Measurements from ENCODE around the gene KRTAP10-2. TPM values are rescaled to one million over a fixed set of nuclear protein-coding genes. Genes with fewer than 3 reads are reported as not detected.
"Not testable (repeated sequence)": the region's sequence is repeated elsewhere in the genome, so short reads cannot be mapped to it uniquely, and the experiment has no call there.

The KRTAP10-2 gene
- total RNA-seq, 1 experiment from 2014 or later = not detected

DNA sequence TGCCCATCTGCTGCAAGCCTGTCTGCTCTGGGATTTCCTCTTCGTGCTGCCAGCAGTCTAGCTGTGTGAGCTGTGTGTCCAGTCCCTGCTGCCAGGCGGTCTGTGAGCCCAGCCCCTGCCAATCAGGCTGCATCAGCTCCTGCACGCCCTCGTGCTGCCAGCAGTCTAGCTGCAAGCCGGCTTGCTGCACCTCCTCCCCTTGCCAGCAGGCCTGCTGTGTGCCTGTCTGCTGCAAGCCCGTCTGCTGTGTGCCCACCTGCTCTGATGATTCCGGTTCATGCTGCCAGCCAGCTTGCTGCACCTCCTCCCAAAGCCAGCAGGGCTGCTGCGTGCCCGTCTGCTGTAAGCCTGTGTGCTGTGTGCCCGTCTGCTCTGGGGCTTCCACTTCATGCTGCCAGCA, 49.8 kb upstream of the KRTAP10-2 start:
- H3K9me2 ChIP-seq (ENCODE audit: insufficient read depth); intact Hi-C loops (cut with micrococcal nuclease); H3K79me2 ChIP-seq (ENCODE audit: insufficient read depth, low read length); H3K4me3 ChIP-seq (replicated peaks in 1 of 2; ENCODE audit: low read depth in 1 of 2, low read length in 2 of 2); H4K20me1 ChIP-seq (ENCODE audit: insufficient read depth); BruUV-seq (replicated peaks); H3K27ac ChIP-seq (ENCODE audit: low read depth, low read length); H3K4me1 ChIP-seq (ENCODE audit: control insufficient read depth in 1 of 2, insufficient read depth in 2 of 2, low read length in 2 of 2); H3K36me3 ChIP-seq (ENCODE audit: control insufficient read depth in 1 of 2, insufficient read depth in 2 of 2, low read length in 2 of 2); H2AFZ ChIP-seq (ENCODE audit: low read depth, low read length, poor library complexity, severe bottlenecking); H3K9ac ChIP-seq (ENCODE audit: low read length); H3K9me3 ChIP-seq (ENCODE audit: control insufficient read depth in 1 of 2, insufficient read depth in 1 of 2, low read depth in 1 of 2, low read length in 2 of 2); RAD21 ChIA-PET (ENCODE audit: low non-redundant PET in 1 of 2, low total read pairs in 2 of 2, uncharacterized antibody in 2 of 2, unreplicated experiment in 2 of 2); CTCF ChIA-PET; DNase-seq (ENCODE audit: low read depth, low spot score); H3K4me2 ChIP-seq (ENCODE audit: low read length); POLR2A ChIA-PET: not testable (repeated sequence)
- peak; percentile 47 for ATAC-seq
- H3K27me3 ChIP-seq (ENCODE audit: insufficient read depth, low read length) = peaks cover 11% of the 10 kb centered on the region; the same call in 1 of the 2 replicates

- H3K4me3 ChIP-seq (replicated peaks in 1 of 2; ENCODE audit: low read depth in 1 of 2, low read length in 2 of 2); H2AFZ ChIP-seq (ENCODE audit: low read depth, low read length, poor library complexity, severe bottlenecking); H3K9me3 ChIP-seq (ENCODE audit: control insufficient read depth in 1 of 2, insufficient read depth in 1 of 2, low read depth in 1 of 2, low read length in 2 of 2); RAD21 ChIA-PET (ENCODE audit: low non-redundant PET in 1 of 2, low total read pairs in 2 of 2, uncharacterized antibody in 2 of 2, unreplicated experiment in 2 of 2); H3K4me2 ChIP-seq (ENCODE audit: low read length); H3K36me3 ChIP-seq (ENCODE audit: control insufficient read depth in 1 of 2, insufficient read depth in 2 of 2, low read length in 2 of 2); H3K79me2 ChIP-seq (ENCODE audit: insufficient read depth, low read length); DNase-seq (ENCODE audit: low read depth, low spot score); POLR2A ChIA-PET; ATAC-seq; H3K9me2 ChIP-seq (ENCODE audit: insufficient read depth); H3K9ac ChIP-seq (ENCODE audit: low read length); H3K27ac ChIP-seq (ENCODE audit: low read depth, low read length); CTCF ChIA-PET; BruUV-seq (replicated peaks); H3K4me1 ChIP-seq (ENCODE audit: control insufficient read depth in 1 of 2, insufficient read depth in 2 of 2, low read length in 2 of 2); H4K20me1 ChIP-seq (ENCODE audit: insufficient read depth); intact Hi-C loops (cut with micrococcal nuclease): not testable (repeated sequence)
- peaks cover 11% of the 10 kb centered on the region; the same call in 1 of the 2 replicates for H3K27me3 ChIP-seq (ENCODE audit: insufficient read depth, low read length)
These were observed 49.0 kb upstream of the KRTAP10-2 start, which contains the start of gene KRTAP10-7 for GRCh38 chr21:44600118-44600978. KRTAP10-7 (plus strand) TSS chr21:44600597; CDS start chr21:44600622, 25 bp downstream.

All from HCT116 (cell line).